Endothelial cell (in vitro differentiated cells): ENCODE results near the gene SDCCAG8. TPM values are rescaled to one million over a fixed set of nuclear protein-coding genes. Genes with fewer than 3 reads are reported as not detected.

Source experiments
- DNase-seq: peaks from one replicate; pipeline ENCODE4 v3.0.0; 2021; ENCODE audit warnings: low spot score
- H3K27ac Mint-ChIP-seq: one replicate; pipeline ENCODE4 v1.8.0; 2021; ENCODE audit warnings: mixed read lengths, inconsistent platforms; ENCODE audit not compliant: unreplicated experiment
- H3K27me3 Mint-ChIP-seq: one replicate; pipeline ENCODE4 v1.8.0; 2021; ENCODE audit warnings: mild to moderate bottlenecking, moderate library complexity, mixed read lengths, inconsistent platforms; ENCODE audit not compliant: unreplicated experiment
- H3K36me3 Mint-ChIP-seq: one replicate; pipeline ENCODE4 v1.8.0; 2021; ENCODE audit warnings: mild to moderate bottlenecking, low read depth, mixed read lengths, inconsistent platforms; ENCODE audit not compliant: unreplicated experiment
- H3K4me1 Mint-ChIP-seq: one replicate; pipeline ENCODE4 v1.8.0; 2021; ENCODE audit warnings: mild to moderate bottlenecking, mixed read lengths, inconsistent platforms; ENCODE audit not compliant: unreplicated experiment
- H3K4me3 Mint-ChIP-seq: one replicate; pipeline ENCODE4 v1.8.0; 2021; ENCODE audit warnings: mild to moderate bottlenecking, mixed read lengths, inconsistent platforms; ENCODE audit not compliant: unreplicated experiment
- H3K9me3 Mint-ChIP-seq: one replicate; pipeline ENCODE4 v1.8.0; 2021; ENCODE audit warnings: mixed read lengths, inconsistent platforms; ENCODE audit not compliant: unreplicated experiment
- CTCF ChIP-seq: fragments of 200-600 bp; sonication (generic); IDR thresholded peaks from one replicate; pipeline ENCODE4 v1.5.0; 2021; ENCODE audit warnings: antibody characterized with exemption; ENCODE audit not compliant: unreplicated experiment
- total RNA-seq: library from RNA; stranded (reverse); fragmentation: NEBNext Ultra II Directional; extraction: Animal tissue kit (Norgen Biotek cat#: 25700); gene quantifications from one replicate; pipeline ENCODE4 v1.2.1, GENCODE V29; 2021; ENCODE audit not compliant: unreplicated experiment

The SDCCAG8 gene
- total RNA-seq, 1 donor from 2014 or later: 41.9 TPM

GRCh38 chr1:243346016-243346415, 90.2 kb downstream of the SDCCAG8 start:
- peaks cover 5% of the 10 kb centered on the region for H3K36me3 Mint-ChIP-seq
- H3K4me1 Mint-ChIP-seq: no peaks in the 10 kb centered on the region
- H3K27ac Mint-ChIP-seq: no peak overlapping the region
- TF ChIP-seq CTCF: no peak
- H3K4me3 Mint-ChIP-seq: no peak overlapping the region
- no peak for DNase-seq
- H3K27me3 Mint-ChIP-seq: no peaks in the 10 kb centered on the region
- H3K9me3 Mint-ChIP-seq: no peaks in the 10 kb centered on the region

- no peak for DNase-seq
- Mint-ChIP-seq H3K36me3 (peaks cover 5% of the 10 kb centered on the region), H3K27me3 (no peaks in the 10 kb centered on the region), H3K4me1 (no peaks in the 10 kb centered on the region), H3K9me3 (no peaks in the 10 kb centered on the region), H3K27ac (no peak overlapping the region), H3K4me3 (no peak overlapping the region)
- no peak for TF ChIP-seq CTCF
These were observed 90.6 kb downstream of the SDCCAG8 start for GRCh38 chr1:243346468-243346867.

- TF ChIP-seq CTCF: no peak
- DNase-seq: no peak
- Mint-ChIP-seq H3K9me3 (no peaks in the 10 kb centered on the region), H3K36me3 (peaks cover 5% of the 10 kb centered on the region), H3K27ac (no peak overlapping the region), H3K4me3 (no peak overlapping the region), H3K4me1 (no peaks in the 10 kb centered on the region), H3K27me3 (no peaks in the 10 kb centered on the region)
These were observed 92.5 kb downstream of the SDCCAG8 start for GRCh38 chr1:243348331-243348730.

GRCh38 chr1:243349128-243349527, 93.3 kb downstream of the SDCCAG8 start:
- Mint-ChIP-seq H3K9me3 (no peaks in the 10 kb centered on the region), H3K4me1 (no peaks in the 10 kb centered on the region), H3K36me3 (peaks cover 5% of the 10 kb centered on the region), H3K4me3 (no peak overlapping the region), H3K27ac (no peak overlapping the region), H3K27me3 (no peaks in the 10 kb centered on the region)
- no peak for DNase-seq
- TF ChIP-seq CTCF: no peak

GRCh38 chr1:243351337-243351736, 95.5 kb downstream of the SDCCAG8 start:
- H3K27me3 Mint-ChIP-seq: no peaks in the 10 kb centered on the region
- H3K4me3 Mint-ChIP-seq: no peak overlapping the region
- H3K4me1 Mint-ChIP-seq: no peaks in the 10 kb centered on the region
- no peak for DNase-seq
- peaks cover 10% of the 10 kb centered on the region for H3K36me3 Mint-ChIP-seq
- no peak overlapping the region for H3K27ac Mint-ChIP-seq
- no peak for TF ChIP-seq CTCF
- H3K9me3 Mint-ChIP-seq: no peaks in the 10 kb centered on the region
